ENCODE measurements around the gene RYR3. TPM values are rescaled to one million over a fixed set of nuclear protein-coding genes. Genes with fewer than 3 reads are reported as not detected.

RYR3 gene
- total RNA-seq, 4 donors from 2014 or later: 0.38 to 1.8 (median 1.2) TPM

- H3K4me3 ChIP-seq (ENCODE audit: low read depth, poor library complexity, severe bottlenecking): no peak overlapping the region
- TF ChIP-seq CTCF (IDR thresholded peaks at IDR 0.05): no peak
- no peak for DNase-seq (ENCODE audit: low spot score in 2 of 2)
- WGBS, 2 donors: 78 to 80% methylated on average over 6 of the region's 6 CpGs
- intact Hi-C loops (cut with DNase I; ENCODE audit: low total_unique reads): no loop called here
Measured at GRCh38 chr15:33785366-33785765, 474.6 kb downstream of the RYR3 start.

GRCh38 chr15:33788906-33789540 is 478.3 kb downstream of the RYR3 start:
- no peak for TF ChIP-seq POLR2A (IDR thresholded peaks at IDR 0.05)
- no peak for TF ChIP-seq CTCF (IDR thresholded peaks at IDR 0.05)
- 41 to 48% methylated on average over 9 of the region's 9 CpGs for WGBS, 2 donors
- DNase-seq (ENCODE audit: low spot score in 2 of 2): no peak
- intact Hi-C loops (cut with DNase I; ENCODE audit: low total_unique reads): no loop called here
- no peak overlapping the region for H3K4me3 ChIP-seq (ENCODE audit: low read depth, poor library complexity, severe bottlenecking)

- intact Hi-C loops (cut with DNase I; ENCODE audit: low total_unique reads): no loop called here
- WGBS, 2 donors: 73 to 75% methylated on average over 5 of the region's 5 CpGs
- H3K4me3 ChIP-seq (ENCODE audit: low read depth, poor library complexity, severe bottlenecking): no peak overlapping the region
- DNase-seq (ENCODE audit: low spot score in 2 of 2): no peak
- TF ChIP-seq CTCF (IDR thresholded peaks at IDR 0.05): no peak
- no peak for TF ChIP-seq POLR2A (IDR thresholded peaks at IDR 0.05)
Measured at GRCh38 chr15:33794453-33794852, 483.7 kb downstream of the RYR3 start.

GRCh38 chr15:33795070-33795469 is 484.3 kb downstream of the RYR3 start:
- intact Hi-C loops (cut with DNase I; ENCODE audit: low total_unique reads): no loop called here
- no peak overlapping the region for H3K4me3 ChIP-seq (ENCODE audit: low read depth, poor library complexity, severe bottlenecking)
- no peak for DNase-seq (ENCODE audit: low spot score in 2 of 2)
- TF ChIP-seq POLR2A (IDR thresholded peaks at IDR 0.05) (no peak), CTCF (IDR thresholded peaks at IDR 0.05) (no peak)
- 69 to 78% methylated on average over 3 of the region's 3 CpGs for WGBS, 2 donors

- intact Hi-C loops (cut with DNase I; ENCODE audit: low total_unique reads): no loop called here
- no peak overlapping the region for H3K4me3 ChIP-seq (ENCODE audit: low read depth, poor library complexity, severe bottlenecking)
- TF ChIP-seq POLR2A (IDR thresholded peaks at IDR 0.05): no peak
- no peak for TF ChIP-seq CTCF (IDR thresholded peaks at IDR 0.05)
- 67 to 71% methylated on average over 2 of the region's 2 CpGs for WGBS, 2 donors
- no peak for DNase-seq (ENCODE audit: low spot score in 2 of 2)
Measured at GRCh38 chr15:33797651-33798050, 486.9 kb downstream of the RYR3 start.

- 14 to 18% methylated on average over 2 of the region's 2 CpGs for WGBS, 2 donors
- no peak for DNase-seq (ENCODE audit: low spot score in 2 of 2)
- TF ChIP-seq POLR2A (IDR thresholded peaks at IDR 0.05) (no peak), CTCF (IDR thresholded peaks at IDR 0.05) (no peak)
- intact Hi-C loops (cut with DNase I; ENCODE audit: low total_unique reads): no loop called here
- H3K4me3 ChIP-seq (ENCODE audit: low read depth, poor library complexity, severe bottlenecking): no peak overlapping the region
Measured at GRCh38 chr15:33801954-33802353, 491.2 kb downstream of the RYR3 start.

Data from lower leg skin (tissue), 4 donors.